ENCODE results near the gene FRS3. TPM values are rescaled to one million over a fixed set of nuclear protein-coding genes. Genes with fewer than 3 reads are reported as not detected.

FRS3 gene
- total RNA-seq, 5 donors from 2014 or later (not counting 1 experiment from before 2014, with no cell fraction given) = 5.2 to 10.4 (median 8.9) TPM

DNA sequence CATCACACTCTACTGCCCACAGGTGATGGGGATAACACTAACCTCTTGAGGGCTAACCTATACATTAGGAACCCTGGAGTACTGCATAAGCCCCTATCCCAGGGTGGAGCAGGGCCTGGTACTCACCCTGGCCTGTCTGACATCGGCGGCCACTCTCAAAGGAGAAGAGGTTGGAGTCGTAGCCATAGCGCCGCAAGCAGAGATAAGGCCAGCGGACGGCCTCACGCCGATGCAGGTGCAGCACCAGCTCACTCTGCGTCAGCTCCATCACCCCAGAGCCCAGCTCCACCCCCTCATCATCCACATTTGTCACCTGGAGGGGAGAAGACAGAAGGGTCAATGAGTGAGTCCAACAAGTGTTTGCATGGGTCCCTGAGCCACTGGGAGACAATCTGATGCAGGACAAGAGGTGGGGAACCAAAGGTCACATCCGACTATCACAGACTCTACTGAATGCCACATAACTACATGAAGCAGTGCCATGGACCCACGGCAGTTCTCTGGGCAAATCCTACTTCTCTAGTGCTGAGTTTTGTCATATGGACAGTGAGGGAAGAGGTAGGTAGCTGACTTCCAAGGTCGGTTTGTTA is 4.3 kb downstream of the FRS3 start:
- Mint-ChIP-seq H3K36me3 (peaks cover 24% of the 10 kb centered on the region), H3K4me3 (no peak overlapping the region), H3K4me1 (peaks cover 8 to 13% (median 10%) of the 10 kb centered on the region in 3 donors), H3K27me3 (peaks cover 0 to 1% of the 10 kb centered on the region in 2 donors), H3K9me3 (no peaks in the 10 kb centered on the region), H3K27ac (no peak overlapping the region)
- ATAC-seq (replicated peaks in 1 of 4) (no peak), DNase-seq (no peak)
- peaks cover 0 to 3% of the 10 kb centered on the region in 2 experiments for H3K27me3 ChIP-seq (replicated peaks in 1 of 2; ENCODE audit: control insufficient read depth in 2 of 2, extremely low read depth in 1 of 2, insufficient read depth in 2 of 2, low read length in 1 of 2)
- ChIA-PET CTCF (interaction anchor here (0.5 to 0.6 kb wide), 2 partner anchors 389 to 395 kb away, joined by 3 to 4 read pairs; no protein-coding TSS in a partner anchor), POLR2A (no interaction called here)
- H3K36me3 ChIP-seq (ENCODE audit: control insufficient read depth in 2 of 2, extremely low read depth in 1 of 2, insufficient read depth in 1 of 2, low read length in 1 of 2) = peaks cover 15 to 34% of the 10 kb centered on the region in 2 donors
- no peak overlapping the region for H3K4me3 ChIP-seq (ENCODE audit: control insufficient read depth in 1 of 2, extremely low read depth in 1 of 2, low read length in 1 of 2)
- no peaks in the 10 kb centered on the region for H3K9me3 ChIP-seq
- peaks cover 5 to 13% of the 10 kb centered on the region in 2 experiments for H3K4me1 ChIP-seq (ENCODE audit: control insufficient read depth in 1 of 2, extremely low read depth in 1 of 2, insufficient read depth in 2 of 2, low read length in 2 of 2)
- H3K27ac ChIP-seq (ENCODE audit: low read length) = no peak overlapping the region
- WGBS (ENCODE audit: insufficient coverage) = 100% methylated on average over 3 of the region's 13 CpGs

DNA sequence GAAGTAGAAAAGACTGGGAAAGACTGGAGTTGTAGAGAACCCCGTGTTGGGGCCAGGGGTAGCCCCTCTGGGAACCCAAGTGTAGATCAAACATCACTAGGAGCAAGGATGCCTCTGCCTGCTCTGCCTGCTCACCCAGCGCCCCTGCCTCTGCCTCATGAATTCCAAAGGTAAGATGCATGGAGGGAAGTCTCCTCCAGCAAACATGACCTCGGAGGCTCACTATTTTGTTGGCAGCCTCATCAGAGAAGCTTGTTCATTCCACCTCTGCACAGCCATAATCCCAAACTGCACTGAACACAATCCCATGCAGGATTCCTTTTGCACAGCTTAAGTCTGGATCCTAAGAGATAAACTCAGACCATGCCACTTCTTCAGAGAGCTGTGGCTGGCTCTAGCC is 4.9 kb downstream of the FRS3 start:
- H3K4me1 Mint-ChIP-seq = peaks cover 8 to 10% (median 10%) of the 10 kb centered on the region in 3 donors
- WGBS (ENCODE audit: insufficient coverage) = 60% methylated on average over 1 of the region's 3 CpGs
- H3K36me3 Mint-ChIP-seq = peaks cover 28% of the 10 kb centered on the region
- H3K9me3 Mint-ChIP-seq = no peaks in the 10 kb centered on the region
- ChIA-PET POLR2A (no interaction called here), CTCF (interaction anchor here in 1 of 2 donors (0.6 kb wide), 1 partner anchor 390 kb away, joined by 4 read pairs; no protein-coding TSS in a partner anchor)
- no peak overlapping the region for H3K27ac ChIP-seq (ENCODE audit: low read length)
- no peak for DNase-seq
- H3K9me3 ChIP-seq = no peaks in the 10 kb centered on the region
- H3K4me1 ChIP-seq (ENCODE audit: control insufficient read depth in 1 of 2, extremely low read depth in 1 of 2, insufficient read depth in 2 of 2, low read length in 2 of 2) = peaks cover 5 to 8% of the 10 kb centered on the region in 2 experiments
- H3K27ac Mint-ChIP-seq = no peak overlapping the region
- H3K27me3 ChIP-seq (replicated peaks in 1 of 2; ENCODE audit: control insufficient read depth in 2 of 2, extremely low read depth in 1 of 2, insufficient read depth in 2 of 2, low read length in 1 of 2) = no peaks in the 10 kb centered on the region
- peaks cover 15 to 34% of the 10 kb centered on the region in 2 donors for H3K36me3 ChIP-seq (ENCODE audit: control insufficient read depth in 2 of 2, extremely low read depth in 1 of 2, insufficient read depth in 1 of 2, low read length in 1 of 2)
- H3K4me3 Mint-ChIP-seq = no peak overlapping the region
- ATAC-seq (replicated peaks in 1 of 4) = no peak
- H3K4me3 ChIP-seq (ENCODE audit: control insufficient read depth in 1 of 2, extremely low read depth in 1 of 2, low read length in 1 of 2) = no peak overlapping the region
- H3K27me3 Mint-ChIP-seq = no peaks in the 10 kb centered on the region

DNA sequence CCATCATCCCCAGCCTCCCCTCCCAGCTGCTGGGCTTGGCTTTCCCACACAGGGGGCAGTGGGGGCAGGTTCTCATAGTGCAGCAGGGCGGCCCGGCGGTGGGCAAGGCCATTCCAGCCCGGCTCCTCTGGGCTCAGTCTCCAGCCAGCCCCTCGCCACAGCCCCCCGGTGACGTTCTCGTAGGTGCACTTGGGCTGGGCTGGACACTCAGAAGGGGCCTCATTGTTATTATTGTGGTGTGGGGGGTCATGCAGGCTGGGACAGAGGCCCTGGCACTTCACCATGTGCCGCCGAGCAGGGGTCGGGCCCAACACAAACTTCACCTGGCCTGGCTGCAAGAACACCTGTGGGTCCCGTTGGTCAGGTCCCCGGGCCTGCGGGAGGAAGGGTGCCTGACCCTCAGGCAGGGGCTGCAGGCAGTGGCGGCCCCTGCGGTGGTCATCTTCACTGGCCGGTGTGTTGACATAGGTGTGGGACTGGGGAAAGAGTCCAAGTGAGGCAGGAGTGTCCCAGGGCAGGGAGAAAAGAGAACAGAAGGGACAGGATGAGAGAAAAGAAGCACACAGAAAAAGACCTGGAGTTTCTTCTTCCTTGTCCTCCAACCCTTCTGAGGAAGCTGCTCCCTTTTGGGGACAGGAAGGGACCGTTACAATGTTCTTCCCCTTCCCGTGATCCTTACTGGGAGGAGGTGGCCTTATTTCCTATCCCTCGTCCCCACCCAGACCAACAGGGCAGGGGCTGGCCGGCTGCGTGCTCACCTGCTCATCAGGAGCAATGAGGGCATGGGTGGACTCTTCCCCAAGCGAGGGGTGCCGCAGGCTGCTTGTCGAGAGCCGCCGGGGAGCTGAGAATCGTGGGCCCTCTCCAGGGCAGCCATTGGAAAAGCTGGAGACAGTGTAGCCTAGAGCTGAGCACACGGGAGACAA is 8.4 kb downstream of the FRS3 start:
- no peaks in the 10 kb centered on the region for H3K9me3 ChIP-seq
- no peaks in the 10 kb centered on the region for H3K27me3 ChIP-seq (replicated peaks in 1 of 2; ENCODE audit: control insufficient read depth in 2 of 2, extremely low read depth in 1 of 2, insufficient read depth in 2 of 2, low read length in 1 of 2)
- peaks cover 15 to 30% of the 10 kb centered on the region in 2 donors for H3K36me3 ChIP-seq (ENCODE audit: control insufficient read depth in 2 of 2, extremely low read depth in 1 of 2, insufficient read depth in 1 of 2, low read length in 1 of 2)
- ChIA-PET POLR2A (no interaction called here), CTCF (no interaction called here)
- WGBS (ENCODE audit: insufficient coverage) = 94% methylated on average over 19 of the region's 29 CpGs
- Mint-ChIP-seq H3K27me3 (no peaks in the 10 kb centered on the region), H3K36me3 (peaks cover 28% of the 10 kb centered on the region), H3K27ac (no peak overlapping the region), H3K4me1 (peaks cover 0 to 6% (median 3%) of the 10 kb centered on the region in 3 donors), H3K9me3 (no peaks in the 10 kb centered on the region), H3K4me3 (no peak overlapping the region)
- H3K4me3 ChIP-seq (ENCODE audit: control insufficient read depth in 1 of 2, extremely low read depth in 1 of 2, low read length in 1 of 2) = no peak overlapping the region
- H3K27ac ChIP-seq (ENCODE audit: low read length) = no peak overlapping the region
- ATAC-seq (replicated peaks in 1 of 4) = no peak
- peaks cover 0 to 4% of the 10 kb centered on the region in 2 experiments for H3K4me1 ChIP-seq (ENCODE audit: control insufficient read depth in 1 of 2, extremely low read depth in 1 of 2, insufficient read depth in 2 of 2, low read length in 2 of 2)
- no peak for DNase-seq

DNA sequence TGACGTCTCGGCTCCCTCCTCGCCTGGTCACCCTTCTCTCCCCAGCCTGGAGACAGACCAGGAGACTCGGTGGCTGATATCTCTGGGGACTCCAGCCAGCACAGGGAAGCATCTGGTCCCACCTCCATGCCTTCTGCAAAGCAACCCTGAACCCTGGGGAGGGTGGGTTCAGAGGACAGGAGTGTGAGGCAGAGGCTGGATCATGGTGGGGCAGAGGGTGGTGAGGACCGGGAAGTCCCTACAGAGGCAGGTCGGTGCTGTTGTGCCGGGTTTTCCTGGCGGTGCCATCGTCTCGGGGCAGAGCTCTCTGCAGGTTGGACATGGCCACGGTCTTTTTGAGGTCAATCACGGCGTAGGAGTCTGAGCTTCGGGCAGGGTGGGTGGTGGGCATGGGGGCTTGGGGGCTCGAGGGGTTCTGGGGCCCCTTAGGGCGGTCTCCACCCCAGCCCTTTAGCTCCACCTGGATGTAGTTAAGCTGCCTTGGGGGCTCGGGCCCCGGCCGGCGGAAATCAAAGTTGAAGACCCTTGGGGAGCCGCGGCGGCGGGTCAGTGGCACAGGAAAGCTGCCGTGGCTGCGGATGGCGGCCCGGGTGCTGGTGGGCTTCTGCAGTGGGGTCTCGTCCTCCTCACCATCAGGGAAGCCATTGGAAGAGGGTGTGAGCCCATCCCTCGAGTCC is 9.2 kb downstream of the FRS3 start:
- POLR2A ChIA-PET = no interaction called here
- Mint-ChIP-seq H3K36me3 (peaks cover 28% of the 10 kb centered on the region), H3K27me3 (no peaks in the 10 kb centered on the region), H3K4me3 (no peak overlapping the region), H3K4me1 (peaks cover 0 to 6% (median 3%) of the 10 kb centered on the region in 3 donors), H3K9me3 (no peaks in the 10 kb centered on the region), H3K27ac (no peak overlapping the region)
- DNase-seq = no peak
- Histone ChIP-seq H3K36me3 (ENCODE audit: control insufficient read depth in 2 of 2, extremely low read depth in 1 of 2, insufficient read depth in 1 of 2, low read length in 1 of 2) (peaks cover 15 to 30% of the 10 kb centered on the region in 2 donors), H3K9me3 (no peaks in the 10 kb centered on the region), H3K27me3 (replicated peaks in 1 of 2; ENCODE audit: control insufficient read depth in 2 of 2, extremely low read depth in 1 of 2, insufficient read depth in 2 of 2, low read length in 1 of 2) (no peaks in the 10 kb centered on the region), H3K4me1 (ENCODE audit: control insufficient read depth in 1 of 2, extremely low read depth in 1 of 2, insufficient read depth in 2 of 2, low read length in 2 of 2) (peaks cover 0 to 4% of the 10 kb centered on the region in 2 experiments), H3K27ac (ENCODE audit: low read length) (no peak overlapping the region), H3K4me3 (ENCODE audit: control insufficient read depth in 1 of 2, extremely low read depth in 1 of 2, low read length in 1 of 2) (no peak overlapping the region)
- no peak for ATAC-seq (replicated peaks in 1 of 4)
- CTCF ChIA-PET = no interaction called here
- 89% methylated on average over 14 of the region's 30 CpGs for WGBS (ENCODE audit: insufficient coverage)

DNA sequence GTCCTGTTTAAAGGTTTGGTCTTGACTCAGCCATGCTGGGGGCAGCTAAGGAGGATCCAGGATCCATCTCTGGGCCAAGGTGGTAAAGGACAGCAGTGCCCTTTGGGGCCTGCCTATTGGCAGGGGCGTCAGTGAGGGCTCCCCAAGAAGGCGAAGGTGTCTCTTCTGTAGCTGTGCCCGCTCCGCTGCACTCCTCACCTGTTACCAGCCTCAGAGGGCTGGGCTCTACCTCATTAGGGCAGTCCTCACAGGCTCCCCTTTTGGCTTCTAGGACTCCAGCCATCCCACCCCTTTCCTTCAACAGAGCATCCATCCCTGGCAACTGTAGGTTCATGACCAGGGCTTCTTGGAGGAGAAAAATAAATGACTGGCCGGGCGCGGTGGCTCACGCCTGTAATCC is 10.3 kb downstream of the FRS3 start:
- H3K36me3 Mint-ChIP-seq = peaks cover 19% of the 10 kb centered on the region
- peaks cover 6 to 21% of the 10 kb centered on the region in 2 donors for H3K36me3 ChIP-seq (ENCODE audit: control insufficient read depth in 2 of 2, extremely low read depth in 1 of 2, insufficient read depth in 1 of 2, low read length in 1 of 2)
- ChIA-PET POLR2A (no interaction called here), CTCF (no interaction called here)
- WGBS (ENCODE audit: insufficient coverage) = 95% methylated on average over 4 of the region's 8 CpGs
- ATAC-seq (replicated peaks in 1 of 4) = no peak
- H3K27ac ChIP-seq (ENCODE audit: low read length) = no peak overlapping the region
- no peak overlapping the region for H3K4me3 Mint-ChIP-seq
- no peaks in the 10 kb centered on the region for H3K27me3 ChIP-seq (replicated peaks in 1 of 2; ENCODE audit: control insufficient read depth in 2 of 2, extremely low read depth in 1 of 2, insufficient read depth in 2 of 2, low read length in 1 of 2)
- no peaks in the 10 kb centered on the region for H3K9me3 ChIP-seq
- DNase-seq = no peak
- peaks cover 0 to 4% of the 10 kb centered on the region in 2 experiments for H3K4me1 ChIP-seq (ENCODE audit: control insufficient read depth in 1 of 2, extremely low read depth in 1 of 2, insufficient read depth in 2 of 2, low read length in 2 of 2)
- no peaks in the 10 kb centered on the region for H3K27me3 Mint-ChIP-seq
- peaks cover 0 to 6% (median 3%) of the 10 kb centered on the region in 3 donors for H3K4me1 Mint-ChIP-seq
- H3K9me3 Mint-ChIP-seq = no peaks in the 10 kb centered on the region
- H3K4me3 ChIP-seq (ENCODE audit: control insufficient read depth in 1 of 2, extremely low read depth in 1 of 2, low read length in 1 of 2) = no peak overlapping the region
- H3K27ac Mint-ChIP-seq = no peak overlapping the region

All from T-cell (primary cell).